Endothelial cell (in vitro differentiated cells): Measurements from ENCODE around the gene CCDC3. TPM values are rescaled to one million over a fixed set of nuclear protein-coding genes. Genes with fewer than 3 reads are reported as not detected.

Source experiments
- DNase-seq: peaks from one replicate; pipeline ENCODE4 v3.0.0; 2021; ENCODE audit warnings: low spot score
- H3K27ac Mint-ChIP-seq: one replicate; pipeline ENCODE4 v1.8.0; 2021; ENCODE audit warnings: mixed read lengths, inconsistent platforms; ENCODE audit not compliant: unreplicated experiment
- H3K27me3 Mint-ChIP-seq: one replicate; pipeline ENCODE4 v1.8.0; 2021; ENCODE audit warnings: mild to moderate bottlenecking, moderate library complexity, mixed read lengths, inconsistent platforms; ENCODE audit not compliant: unreplicated experiment
- H3K36me3 Mint-ChIP-seq: one replicate; pipeline ENCODE4 v1.8.0; 2021; ENCODE audit warnings: mild to moderate bottlenecking, low read depth, mixed read lengths, inconsistent platforms; ENCODE audit not compliant: unreplicated experiment
- H3K4me1 Mint-ChIP-seq: one replicate; pipeline ENCODE4 v1.8.0; 2021; ENCODE audit warnings: mild to moderate bottlenecking, mixed read lengths, inconsistent platforms; ENCODE audit not compliant: unreplicated experiment
- H3K4me3 Mint-ChIP-seq: one replicate; pipeline ENCODE4 v1.8.0; 2021; ENCODE audit warnings: mild to moderate bottlenecking, mixed read lengths, inconsistent platforms; ENCODE audit not compliant: unreplicated experiment
- H3K9me3 Mint-ChIP-seq: one replicate; pipeline ENCODE4 v1.8.0; 2021; ENCODE audit warnings: mixed read lengths, inconsistent platforms; ENCODE audit not compliant: unreplicated experiment
- total RNA-seq: library from RNA; stranded (reverse); fragmentation: NEBNext Ultra II Directional; extraction: Animal tissue kit (Norgen Biotek cat#: 25700); gene quantifications from one replicate; pipeline ENCODE4 v1.2.1, GENCODE V29; 2021; ENCODE audit not compliant: unreplicated experiment
- TF ChIP-seq, protein P1 (sequence below): fragments of 200-600 bp; sonication (generic); IDR thresholded peaks from one replicate; pipeline ENCODE4 v1.5.0; 2021; ENCODE audit warnings: antibody characterized with exemption; ENCODE audit not compliant: unreplicated experiment

CCDC3 gene
- total RNA-seq, 1 donor from 2014 or later: 26.1 TPM

DNA sequence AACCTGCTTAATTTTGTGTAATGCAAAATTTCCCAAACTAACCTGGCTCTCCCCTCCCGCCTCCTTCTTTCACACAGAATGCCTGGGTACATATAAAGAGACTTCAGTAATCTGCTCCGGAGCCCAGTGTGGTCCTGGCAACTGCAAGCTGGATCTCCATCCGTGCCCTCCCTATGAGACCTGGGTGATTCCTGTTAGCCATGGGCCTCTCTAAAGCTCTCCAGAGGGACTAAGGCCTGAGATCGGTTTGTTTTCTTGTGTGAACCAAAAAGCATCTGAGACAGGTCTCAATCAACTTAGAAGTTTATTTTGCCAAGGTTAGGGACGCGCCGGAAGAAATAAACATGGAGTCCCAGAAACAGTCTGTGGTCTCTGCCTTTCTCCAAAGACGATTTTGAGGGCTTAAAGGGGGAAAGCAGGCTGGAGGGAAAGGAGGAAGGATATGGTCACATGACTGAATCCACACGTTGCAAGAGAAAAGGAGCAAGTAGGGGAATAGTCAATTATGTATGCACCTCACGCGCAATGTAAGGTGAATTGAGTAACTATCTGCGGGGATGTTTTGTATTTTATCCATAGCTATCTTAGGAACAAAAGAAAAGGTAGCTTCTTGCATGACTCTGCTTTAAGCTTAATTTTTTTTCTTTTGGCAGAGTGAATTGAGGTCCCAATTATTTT lies 46.2 kb upstream of the CCDC3 start:
- no peak overlapping the region for H3K4me3 Mint-ChIP-seq
- no peaks in the 10 kb centered on the region for H3K36me3 Mint-ChIP-seq
- no peak overlapping the region for H3K27ac Mint-ChIP-seq
- DNase-seq: no peak
- TF ChIP-seq, protein P1, sequence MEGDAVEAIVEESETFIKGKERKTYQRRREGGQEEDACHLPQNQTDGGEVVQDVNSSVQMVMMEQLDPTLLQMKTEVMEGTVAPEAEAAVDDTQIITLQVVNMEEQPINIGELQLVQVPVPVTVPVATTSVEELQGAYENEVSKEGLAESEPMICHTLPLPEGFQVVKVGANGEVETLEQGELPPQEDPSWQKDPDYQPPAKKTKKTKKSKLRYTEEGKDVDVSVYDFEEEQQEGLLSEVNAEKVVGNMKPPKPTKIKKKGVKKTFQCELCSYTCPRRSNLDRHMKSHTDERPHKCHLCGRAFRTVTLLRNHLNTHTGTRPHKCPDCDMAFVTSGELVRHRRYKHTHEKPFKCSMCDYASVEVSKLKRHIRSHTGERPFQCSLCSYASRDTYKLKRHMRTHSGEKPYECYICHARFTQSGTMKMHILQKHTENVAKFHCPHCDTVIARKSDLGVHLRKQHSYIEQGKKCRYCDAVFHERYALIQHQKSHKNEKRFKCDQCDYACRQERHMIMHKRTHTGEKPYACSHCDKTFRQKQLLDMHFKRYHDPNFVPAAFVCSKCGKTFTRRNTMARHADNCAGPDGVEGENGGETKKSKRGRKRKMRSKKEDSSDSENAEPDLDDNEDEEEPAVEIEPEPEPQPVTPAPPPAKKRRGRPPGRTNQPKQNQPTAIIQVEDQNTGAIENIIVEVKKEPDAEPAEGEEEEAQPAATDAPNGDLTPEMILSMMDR: no peak
- no peaks in the 10 kb centered on the region for H3K4me1 Mint-ChIP-seq
- peaks cover 2% of the 10 kb centered on the region for H3K27me3 Mint-ChIP-seq
- H3K9me3 Mint-ChIP-seq: no peaks in the 10 kb centered on the region

DNA sequence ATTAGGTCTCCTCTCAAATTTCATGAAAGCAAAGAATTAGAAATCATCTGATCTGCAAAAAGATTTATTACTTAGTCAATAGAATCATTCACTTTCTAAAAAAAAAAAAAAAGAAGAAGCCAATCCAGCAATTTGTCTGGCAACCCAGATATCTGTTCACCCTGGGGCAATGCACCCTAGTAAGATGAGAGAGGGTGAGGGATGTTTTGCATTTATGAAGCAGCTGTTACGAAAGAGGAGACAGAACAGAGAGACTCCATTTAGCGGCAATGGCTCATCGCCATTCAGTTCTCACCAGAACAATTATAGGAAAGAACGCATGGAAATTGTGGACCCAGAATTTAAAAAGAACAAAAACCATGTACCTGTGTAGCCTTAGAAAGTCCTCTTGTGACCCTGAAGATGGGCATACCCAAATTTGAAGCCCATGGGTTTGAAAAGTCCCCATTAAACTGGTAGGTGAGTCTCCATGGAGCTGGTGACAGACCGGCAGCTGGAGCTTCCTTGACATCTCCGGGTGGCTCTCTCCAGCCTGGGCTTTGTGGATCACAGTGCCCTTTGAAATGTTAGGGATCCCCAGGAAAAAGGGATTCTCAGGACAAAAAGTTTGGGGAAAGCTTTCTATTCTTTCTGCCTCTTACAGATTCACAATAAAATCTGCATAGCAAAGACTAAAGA lies 45.5 kb upstream of the CCDC3 start:
- TF ChIP-seq, protein P1: no peak
- Mint-ChIP-seq H3K4me3 (no peak overlapping the region), H3K36me3 (no peaks in the 10 kb centered on the region), H3K9me3 (no peaks in the 10 kb centered on the region), H3K27ac (no peak overlapping the region), H3K27me3 (peaks cover 2% of the 10 kb centered on the region), H3K4me1 (no peaks in the 10 kb centered on the region)
- DNase-seq: no peak

DNA sequence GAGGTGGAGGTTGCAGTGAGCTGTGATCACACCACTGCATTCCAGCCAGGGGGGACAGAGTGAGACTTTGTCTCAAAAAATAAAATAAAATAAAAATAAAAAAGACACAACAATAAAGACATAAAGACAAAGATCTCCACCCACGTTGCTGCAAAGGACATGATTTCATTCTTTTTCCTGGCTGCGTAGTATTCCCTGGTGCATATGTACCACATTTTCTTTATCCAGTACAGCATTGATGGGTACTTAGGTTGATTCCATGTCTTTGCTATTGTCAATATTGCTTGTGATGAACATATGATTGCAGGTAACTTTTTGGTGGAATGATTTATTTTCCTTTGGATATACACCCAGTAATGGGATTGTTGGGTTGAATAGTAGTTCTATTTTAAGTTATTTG lies 42.0 kb upstream of the CCDC3 start:
- Mint-ChIP-seq H3K27me3 (peaks cover 2% of the 10 kb centered on the region), H3K4me3 (no peak overlapping the region), H3K9me3 (no peaks in the 10 kb centered on the region), H3K36me3 (no peaks in the 10 kb centered on the region), H3K27ac (no peak overlapping the region), H3K4me1 (no peaks in the 10 kb centered on the region)
- TF ChIP-seq, protein P1: no peak
- no peak for DNase-seq

DNA sequence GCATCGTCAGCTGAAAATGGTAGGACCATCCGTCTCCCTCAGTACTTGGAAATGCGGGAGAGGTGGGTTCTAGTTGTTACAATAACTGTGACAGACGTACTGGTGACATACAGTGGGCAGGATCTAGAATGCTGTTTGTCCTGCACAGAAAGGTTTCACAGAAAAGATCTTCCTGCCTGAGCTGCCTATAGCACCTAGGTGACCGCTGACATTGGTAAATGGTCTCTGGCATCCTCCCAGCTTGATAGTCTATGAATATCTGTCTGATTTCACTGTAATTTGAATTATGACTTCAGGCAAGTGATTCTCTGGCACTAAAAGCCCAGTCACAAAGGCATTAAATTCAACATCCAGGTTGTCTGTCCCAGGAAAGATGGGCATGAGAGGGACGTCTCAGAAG lies 38.2 kb upstream of the CCDC3 start:
- H3K27me3 Mint-ChIP-seq: peaks cover 3% of the 10 kb centered on the region
- TF ChIP-seq, protein P1: no peak
- no peaks in the 10 kb centered on the region for H3K4me1 Mint-ChIP-seq
- no peak for DNase-seq
- no peak overlapping the region for H3K27ac Mint-ChIP-seq
- no peaks in the 10 kb centered on the region for H3K36me3 Mint-ChIP-seq
- H3K4me3 Mint-ChIP-seq: no peak overlapping the region
- no peaks in the 10 kb centered on the region for H3K9me3 Mint-ChIP-seq

DNA sequence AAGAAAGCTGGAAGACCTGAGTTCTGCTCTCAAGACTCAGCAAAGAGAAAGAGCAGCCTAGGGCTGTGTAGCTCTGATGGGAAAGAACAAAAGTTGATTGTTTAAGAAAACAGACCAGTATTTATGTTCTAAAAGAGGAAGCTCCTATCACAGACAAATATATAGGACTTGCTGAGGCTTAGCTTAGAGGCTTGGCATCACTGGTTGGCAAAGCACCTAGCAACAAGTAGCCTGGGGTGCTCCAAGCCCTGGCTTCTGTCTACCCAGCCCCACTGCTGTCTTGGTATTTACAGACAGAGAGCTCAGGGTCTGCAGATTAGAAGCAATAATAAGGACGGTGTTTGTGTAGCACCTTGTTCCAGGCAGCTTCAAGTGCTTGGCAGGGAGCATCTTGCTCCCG lies 36.9 kb upstream of the CCDC3 start:
- no peaks in the 10 kb centered on the region for H3K9me3 Mint-ChIP-seq
- H3K27me3 Mint-ChIP-seq: peaks cover 3% of the 10 kb centered on the region
- no peaks in the 10 kb centered on the region for H3K36me3 Mint-ChIP-seq
- no peak for DNase-seq
- no peak overlapping the region for H3K27ac Mint-ChIP-seq
- TF ChIP-seq, protein P1: no peak
- H3K4me1 Mint-ChIP-seq: no peaks in the 10 kb centered on the region
- no peak overlapping the region for H3K4me3 Mint-ChIP-seq
